T-helper 22 cell (primary cell): ENCODE measurements around the gene ZNF516.

Source experiments
- DNase-seq: peaks from one replicate; pipeline ENCODE4 v3.0.0-alpha.2; 2020; ENCODE audit warnings: low read depth

The ZNF516 gene

DNA sequence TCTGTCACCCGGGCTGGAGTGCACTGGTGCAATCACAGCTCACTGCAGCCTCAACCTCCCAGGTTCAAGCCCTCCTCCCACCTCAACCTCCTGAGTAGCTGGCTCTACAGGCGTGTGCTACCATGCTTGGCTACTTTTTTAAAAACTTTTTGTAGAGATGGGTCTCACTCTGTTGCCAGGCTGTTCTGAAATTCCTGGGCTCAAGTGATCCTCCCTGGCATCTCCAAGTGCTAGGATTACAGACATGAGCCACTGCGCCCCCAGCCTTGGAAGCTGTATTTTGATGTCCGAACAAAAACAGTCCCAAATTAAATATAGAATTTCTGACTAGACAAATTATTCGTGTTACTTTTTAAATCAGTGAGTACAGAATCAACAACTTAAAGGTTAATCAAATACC, 97.4 kb downstream of the ZNF516 start:
- no peak for DNase-seq

DNA sequence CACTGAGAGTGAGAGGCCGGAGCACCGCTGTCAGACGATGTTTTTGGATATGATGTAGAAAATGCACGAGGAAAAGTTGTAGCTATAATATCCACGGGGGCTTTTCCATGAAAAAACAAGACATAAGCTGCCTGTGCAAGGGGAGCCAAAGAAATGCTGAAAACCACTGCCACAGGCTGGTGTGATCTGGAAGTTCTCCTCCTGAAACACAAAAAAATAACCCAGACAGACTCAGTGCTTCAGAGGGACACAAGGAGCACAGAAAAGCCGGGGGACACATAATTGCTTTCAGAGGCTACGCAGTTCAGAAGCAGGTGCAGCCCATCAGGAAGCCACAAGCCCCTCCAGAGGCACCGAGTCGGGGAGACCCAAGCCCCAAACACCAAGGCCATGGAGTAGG, 98.2 kb downstream of the ZNF516 start:
- no peak for DNase-seq

DNA sequence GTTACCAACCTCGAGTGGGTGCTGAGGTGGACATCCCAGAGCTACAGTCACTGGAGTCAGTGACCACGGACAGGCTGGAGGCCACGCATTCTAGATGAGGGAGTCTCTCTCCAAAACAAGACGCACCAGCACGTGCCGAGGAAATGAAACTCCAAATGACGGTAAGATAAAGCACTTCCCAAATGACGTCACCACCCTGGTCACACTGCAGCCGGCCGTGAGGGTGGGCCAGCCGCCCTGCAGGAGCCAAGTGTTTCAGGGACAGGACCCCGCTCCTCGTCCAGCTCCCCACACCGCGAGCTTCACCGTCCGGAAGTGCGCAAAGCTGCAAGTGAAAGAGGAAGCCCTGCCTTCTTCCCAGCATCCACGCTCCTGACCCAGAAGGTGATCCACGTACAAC, 99.4 kb downstream of the ZNF516 start:
- no peak for DNase-seq

DNA sequence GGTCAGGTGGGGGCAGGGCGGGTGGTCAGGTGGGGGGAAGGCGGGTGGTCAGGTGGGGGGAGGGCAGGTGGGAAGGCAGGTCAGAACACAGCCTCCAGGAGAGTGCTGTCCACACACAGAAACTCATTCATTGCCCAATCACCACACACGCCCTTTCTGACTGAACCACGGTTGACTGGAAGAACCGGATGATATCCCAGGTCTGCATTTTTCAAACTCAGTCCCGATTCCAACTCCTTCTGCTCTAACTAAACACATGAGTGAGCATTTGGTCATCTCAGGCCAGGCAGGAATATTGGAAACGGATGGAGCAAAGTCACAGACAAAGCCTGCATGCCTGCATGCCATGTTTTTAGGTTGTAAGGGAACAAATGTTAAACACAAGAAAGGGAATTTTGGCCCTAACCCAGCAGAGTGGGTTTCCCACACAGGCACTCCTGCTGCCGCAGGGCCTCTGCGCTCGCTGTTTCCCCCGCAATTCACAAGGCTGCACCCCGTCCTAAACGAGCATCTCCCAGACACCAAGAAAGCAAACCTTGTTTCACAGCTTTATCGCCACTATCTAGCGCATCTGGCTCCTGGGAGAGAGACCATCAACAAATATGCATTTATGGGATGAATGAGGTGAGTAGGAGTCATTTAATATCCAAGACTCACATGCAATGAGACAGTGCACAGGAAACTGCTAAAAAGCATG, 100.1 kb downstream of the ZNF516 start:
- DNase-seq, result no peak

DNA sequence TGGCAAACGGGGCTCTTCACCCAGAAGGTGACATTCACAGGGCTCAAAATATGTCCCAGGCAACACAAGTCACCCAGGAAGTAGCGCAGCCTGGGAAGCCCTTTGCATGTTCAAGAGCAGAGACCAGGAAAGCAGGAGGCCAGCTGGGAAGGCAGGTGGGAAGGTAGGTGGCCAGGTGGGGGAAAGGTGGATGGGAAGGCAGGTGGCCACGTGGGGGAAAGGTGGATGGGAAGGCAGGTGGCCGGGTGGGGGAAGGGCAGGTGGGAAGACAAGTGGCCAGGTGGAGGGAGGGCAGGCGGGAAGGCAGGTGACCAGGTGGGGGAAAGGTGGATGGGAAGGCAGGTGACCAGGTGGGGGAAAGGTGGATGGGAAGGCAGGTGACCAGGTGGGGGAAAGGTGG, 102.7 kb downstream of the ZNF516 start:
- no peak for DNase-seq

DNA sequence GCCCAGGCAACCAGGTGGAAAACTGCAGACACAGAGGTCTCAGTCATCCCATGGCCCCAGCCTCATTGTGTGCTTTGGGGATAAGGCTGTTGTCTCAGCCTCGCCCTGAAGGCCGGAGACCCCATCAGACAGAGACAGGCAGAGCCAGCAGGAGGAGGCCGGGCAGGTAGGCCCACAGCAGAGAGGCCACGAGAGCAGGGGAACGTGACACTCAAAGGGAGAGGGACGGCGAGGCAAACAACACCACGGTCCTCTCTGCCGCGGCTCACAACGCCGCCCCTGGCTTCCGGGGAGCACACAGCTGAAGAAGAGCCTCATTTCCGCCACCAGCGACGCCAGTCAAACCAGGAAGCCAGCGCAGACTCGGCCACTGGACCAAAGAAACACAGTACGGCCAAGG, 103.3 kb downstream of the ZNF516 start:
- no peak for DNase-seq

DNA sequence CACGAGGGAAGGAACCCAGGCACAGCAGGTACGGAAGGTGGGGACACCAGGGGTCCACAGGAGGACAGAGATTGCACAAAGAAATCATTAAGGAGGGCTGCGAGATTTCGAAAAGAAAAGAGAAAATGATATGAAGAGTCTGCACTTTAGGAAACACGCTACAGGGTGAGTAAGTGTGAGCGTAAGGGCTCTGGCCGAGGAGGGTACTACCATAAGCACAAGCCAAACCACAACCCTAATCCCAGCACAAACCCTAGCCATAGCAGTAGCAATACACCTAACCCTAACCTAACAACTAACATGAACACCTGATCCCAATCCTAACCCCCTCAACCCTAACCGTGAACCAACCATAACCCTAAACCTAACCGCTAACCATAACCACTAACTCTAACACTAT, 104.0 kb downstream of the ZNF516 start:
- no peak for DNase-seq

DNA sequence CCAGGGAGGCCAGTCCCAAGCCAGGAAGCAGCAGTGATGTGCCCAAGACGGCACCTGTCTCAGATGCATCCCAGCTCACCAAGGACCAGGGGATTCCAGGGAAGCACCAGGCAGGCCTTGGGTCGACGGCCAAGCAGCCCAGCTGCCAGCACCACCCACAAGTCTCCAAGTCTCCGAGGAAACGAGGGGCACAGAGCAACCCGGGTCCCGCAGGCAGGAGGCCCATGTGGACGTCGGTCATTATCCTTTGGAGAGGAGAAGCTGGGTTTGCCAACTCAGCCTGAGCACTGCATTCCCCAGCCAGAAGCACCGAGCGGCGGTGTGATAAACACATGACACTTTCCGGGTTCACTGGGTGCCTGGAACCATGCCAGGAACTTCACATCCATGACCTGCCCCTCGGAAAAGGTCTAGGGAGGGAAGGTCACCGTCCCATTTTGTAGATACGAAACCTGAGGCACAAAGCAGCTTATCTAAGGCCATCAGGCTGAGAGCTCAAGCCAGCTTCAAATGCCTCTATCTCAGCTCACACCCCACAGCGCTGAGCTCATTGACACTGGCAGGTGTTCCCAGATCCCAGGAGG, 104.5 kb downstream of the ZNF516 start:
- no peak for DNase-seq

DNA sequence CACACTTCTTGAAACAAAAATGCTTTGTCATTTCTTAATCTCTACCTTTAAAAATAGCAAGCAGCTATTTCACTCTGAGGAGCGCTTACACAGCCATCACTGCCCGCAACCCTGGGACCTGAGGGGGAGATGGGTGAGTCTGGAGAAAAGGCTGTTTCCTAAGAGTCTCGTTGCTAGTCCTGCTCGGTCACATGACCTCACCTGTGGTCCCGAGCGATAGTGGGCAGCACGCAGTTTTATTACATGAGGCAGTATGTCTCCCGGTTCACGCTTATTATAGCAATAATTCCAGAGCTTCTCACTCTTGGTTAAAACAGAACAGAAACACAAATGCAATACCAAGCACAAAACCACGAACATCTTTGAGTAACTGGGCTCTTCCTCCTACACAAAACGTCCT, 105.3 kb downstream of the ZNF516 start:
- no peak for DNase-seq

DNA sequence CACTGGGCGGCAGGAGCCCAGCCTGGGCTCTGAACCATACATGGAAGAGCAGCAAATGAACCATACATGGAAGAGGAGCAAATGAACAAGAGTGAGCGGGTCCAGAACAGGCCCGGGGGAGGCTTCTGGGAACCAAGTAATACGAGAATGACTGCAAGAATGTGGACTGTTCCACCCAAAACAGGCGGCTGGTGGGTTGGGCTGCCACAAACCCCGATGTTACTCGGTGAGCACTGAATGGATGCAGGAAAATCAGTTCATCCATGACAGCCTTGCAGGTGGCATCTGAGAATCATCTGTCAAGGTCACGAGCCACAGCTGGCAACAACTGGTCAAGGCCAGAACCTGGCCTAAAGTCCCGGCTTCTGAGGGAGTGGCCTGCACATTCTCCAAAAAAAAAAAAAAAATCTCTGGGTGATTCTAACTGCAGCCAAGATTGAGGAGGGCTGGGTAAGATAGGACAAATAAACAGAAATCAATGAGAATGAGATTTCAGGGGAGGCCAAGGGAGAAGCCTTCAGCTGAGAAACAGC, 106.1 kb downstream of the ZNF516 start:
- DNase-seq, result no peak

DNA sequence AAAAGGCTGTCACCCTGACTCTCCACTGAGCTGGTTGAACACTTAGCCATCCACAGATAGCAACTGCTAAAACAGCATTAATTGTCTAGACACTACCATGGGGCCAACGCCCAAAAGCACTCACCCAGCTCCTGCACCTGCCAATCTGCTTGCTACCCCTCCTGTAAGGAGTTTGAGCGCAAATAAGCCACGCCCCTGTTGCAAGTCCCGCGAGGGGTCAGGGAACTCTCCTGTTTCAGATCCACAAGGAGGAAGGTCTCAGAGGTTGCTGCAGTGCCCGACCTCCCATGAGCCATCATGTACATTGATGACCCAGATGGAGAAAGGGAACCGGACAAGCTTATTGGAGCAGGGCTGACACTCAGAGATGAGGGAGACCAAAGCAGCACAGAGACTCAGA, 106.8 kb downstream of the ZNF516 start:
- no peak for DNase-seq

DNA sequence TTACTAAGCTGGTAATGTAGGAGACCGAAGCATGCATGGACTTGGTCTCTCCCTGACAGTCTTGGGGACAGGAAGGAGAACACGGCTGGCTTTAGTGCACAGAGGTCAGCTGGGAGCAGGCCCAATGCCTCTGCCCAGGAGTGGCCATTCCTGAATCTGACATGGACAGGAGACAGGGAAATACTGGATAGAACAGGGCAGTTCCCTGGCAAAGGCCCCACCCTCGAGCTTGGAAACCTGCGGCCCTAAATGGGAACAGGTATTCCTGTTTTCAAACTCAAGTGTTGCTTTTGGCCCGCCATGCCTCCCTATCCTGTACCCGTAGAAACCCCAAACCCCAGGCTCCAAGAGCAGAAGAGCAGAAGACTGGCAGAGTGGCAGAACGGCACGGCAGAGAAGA, 107.4 kb downstream of the ZNF516 start:
- no peak for DNase-seq

DNA sequence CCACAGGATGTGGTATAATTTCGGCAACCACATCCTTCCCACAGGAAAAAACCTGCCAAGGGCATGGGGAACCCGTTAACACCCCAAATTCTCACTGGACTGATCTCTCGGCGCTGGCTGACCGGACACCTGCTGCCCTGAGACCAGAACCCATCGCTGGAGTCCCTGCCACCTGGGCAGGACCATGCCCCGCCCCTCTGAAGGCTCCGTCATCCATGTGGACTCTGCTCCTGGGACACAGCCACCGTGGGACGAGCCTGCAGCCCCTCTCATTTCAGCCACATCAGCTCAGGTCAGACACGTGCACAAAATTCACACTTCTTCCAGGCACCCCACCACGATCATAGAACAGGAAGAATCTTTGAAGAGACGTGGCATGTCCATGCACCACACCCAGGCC, 108.2 kb downstream of the ZNF516 start:
- no peak for DNase-seq

DNA sequence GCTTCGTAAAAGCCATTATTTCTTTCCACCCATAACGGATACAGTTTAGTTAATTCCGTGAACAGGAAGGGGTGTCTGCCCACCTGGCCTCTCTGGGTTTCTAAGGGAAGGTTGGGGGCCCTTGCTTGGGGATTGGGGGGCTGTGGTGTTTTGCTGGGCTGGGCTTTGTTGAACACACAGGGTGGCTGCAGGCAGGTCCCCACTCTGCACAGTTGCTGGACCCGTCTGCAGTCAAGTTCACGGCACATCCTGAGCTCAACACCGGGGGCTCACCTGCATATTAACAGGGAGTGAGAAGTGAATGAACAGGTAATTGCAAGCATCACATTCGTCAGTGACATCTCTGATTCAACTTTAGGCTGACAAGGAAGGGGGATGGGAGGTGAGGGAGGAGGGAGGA, 109.0 kb downstream of the ZNF516 start:
- no peak for DNase-seq

DNA sequence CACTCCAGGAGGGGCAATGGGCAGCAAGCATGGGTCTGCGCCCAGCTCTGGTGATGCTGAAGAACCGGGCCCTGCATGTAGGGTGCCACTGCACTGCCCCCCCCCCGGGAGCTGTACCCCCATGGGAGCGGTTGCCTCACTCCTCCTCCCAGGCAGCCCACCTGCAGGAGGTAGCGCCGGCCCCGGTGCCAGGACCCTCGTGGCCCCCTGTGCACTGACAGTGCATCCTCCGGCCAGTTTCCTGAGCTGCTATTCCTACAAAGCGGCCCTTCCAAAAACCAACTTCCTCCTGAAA, 109.4 kb downstream of the ZNF516 start:
- no peak for DNase-seq

DNA sequence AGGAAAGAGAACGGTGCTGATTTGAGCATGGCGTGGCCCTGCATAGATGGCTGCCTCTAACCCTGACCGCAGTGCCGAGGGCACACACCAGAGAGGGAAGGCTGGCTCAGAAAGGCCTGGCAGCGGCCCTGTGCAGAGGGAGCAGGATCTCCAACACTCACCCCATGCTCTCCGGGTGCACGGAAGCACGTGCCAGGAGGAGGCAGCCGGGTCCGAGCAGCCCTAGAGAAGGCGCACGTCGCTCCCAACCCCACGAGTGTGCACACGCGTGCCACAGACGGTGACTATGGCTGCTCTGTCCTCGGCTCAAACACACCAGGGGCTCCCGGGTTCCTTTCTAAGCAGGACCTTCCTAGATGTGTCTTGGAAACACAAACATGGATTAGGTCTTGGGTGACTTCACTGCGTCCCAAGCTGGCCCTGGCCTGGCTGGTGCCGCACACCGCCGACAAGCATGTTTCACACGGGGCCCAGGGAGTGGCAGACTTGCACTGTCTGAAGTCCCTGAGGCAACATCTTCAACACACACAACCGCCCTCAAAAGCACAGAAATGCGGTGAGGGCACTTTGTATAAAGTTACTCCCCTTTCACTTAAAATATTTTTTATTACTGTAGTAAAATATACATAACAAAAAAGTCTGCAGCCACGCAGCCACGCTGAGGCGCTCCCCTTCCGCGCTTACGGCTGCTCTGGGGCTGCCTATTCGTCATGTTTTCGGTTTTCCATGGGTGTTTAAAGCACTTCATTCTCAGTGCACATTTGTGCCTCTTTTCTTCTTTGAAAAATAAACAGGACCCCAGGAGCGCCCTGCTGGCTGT, 110.0 kb downstream of the ZNF516 start:
- DNase-seq, result no peak

DNA sequence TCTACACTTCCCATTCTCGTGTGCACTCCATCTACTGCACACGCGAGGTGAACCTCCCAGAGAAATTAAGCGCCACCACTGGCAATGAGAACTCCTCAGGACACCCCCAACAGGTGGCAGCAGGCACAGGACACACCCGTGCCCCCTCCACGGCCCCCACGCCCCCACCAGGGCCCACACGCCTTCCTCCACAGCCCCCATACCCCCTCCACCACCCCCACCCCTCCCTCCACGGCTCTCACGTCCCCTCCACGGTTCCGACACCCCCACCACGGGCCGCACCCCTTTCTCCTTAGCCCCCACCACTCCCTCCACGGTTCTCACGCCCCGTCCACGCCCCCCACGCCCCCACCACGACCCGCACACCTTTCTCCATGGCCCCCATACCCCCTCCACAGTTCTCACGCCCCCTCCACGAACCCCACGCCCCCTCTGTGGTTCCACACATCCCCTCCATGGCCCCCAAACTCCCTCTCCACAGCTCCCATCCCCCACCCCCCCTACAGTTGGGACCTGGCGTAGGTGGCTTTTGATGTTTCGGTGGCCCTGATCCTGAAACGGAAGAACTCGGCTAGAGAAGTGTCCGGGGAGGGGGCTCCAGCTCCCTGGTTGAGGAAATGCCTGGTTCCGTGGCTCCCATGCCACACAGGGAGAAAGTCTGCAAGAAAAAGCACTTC, 110.8 kb downstream of the ZNF516 start:
- DNase-seq, result no peak

DNA sequence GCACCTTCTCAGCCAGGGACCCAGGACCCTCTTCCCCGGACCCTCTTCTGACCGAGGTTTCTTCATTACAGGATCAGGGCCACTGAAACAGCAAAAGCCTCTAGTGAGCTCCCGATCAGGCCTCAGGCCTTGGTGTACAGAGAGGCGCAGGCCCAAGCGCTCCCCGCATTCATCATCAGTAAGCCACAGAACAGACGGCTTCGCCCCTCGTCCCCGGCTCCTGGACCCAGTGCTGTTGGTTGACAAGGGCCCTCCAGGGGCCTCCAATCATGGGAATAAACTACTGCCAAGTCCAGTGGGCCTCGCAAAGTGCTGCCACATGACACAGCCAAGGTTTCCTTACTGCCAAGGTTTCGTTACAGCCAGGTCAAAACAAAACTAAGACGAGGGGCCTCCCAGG, 111.4 kb downstream of the ZNF516 start:
- DNase-seq, result no peak

DNA sequence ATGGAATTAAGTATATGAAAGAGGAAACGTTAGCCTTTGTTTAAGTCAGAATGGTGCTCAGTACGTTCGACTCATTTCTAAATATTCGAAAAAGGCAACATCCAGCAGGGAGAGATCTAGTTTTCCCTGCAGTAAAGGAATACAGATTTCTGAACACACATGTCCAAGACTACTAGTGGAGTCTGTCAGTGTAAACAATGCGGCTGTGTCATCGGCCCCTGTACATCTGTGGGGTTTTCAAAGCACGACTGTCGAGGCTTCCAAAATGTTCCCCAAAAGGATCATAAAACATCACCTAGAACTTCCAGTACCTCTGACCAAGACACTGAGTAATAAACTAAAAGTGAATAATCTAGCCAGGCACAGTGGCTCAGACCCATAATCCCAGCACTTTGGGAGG, 112.8 kb downstream of the ZNF516 start:
- DNase-seq, result no peak

DNA sequence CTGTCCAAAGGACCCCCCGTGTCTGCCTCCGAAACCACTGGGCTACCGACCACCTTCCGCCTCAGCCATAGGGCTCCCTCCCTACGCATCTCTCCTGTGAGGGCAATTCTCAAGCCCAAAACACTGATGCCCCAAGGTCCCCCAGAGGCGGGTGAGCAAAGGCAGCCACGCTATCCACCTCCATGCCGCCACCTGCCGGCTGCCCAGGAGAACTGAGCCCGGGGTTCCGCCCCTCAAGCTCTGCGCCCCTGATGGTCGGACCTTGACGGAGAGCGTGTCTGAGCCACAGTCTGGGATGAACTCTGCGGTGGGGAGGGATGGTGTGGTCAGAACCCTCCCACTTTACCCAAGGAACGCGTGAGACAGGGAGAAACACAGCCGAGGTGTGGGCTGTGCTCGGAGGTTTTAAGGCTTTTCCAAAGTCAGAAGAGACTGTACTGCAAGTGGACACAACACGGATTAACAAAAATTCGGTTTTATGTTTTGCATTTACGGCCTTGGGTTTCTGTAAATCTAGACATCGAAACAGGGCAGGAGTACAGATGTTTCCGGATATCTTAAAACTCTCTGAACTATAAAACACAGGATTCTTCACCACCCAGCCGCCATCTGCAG, 114.1 kb downstream of the ZNF516 start:
- no peak for DNase-seq

DNA sequence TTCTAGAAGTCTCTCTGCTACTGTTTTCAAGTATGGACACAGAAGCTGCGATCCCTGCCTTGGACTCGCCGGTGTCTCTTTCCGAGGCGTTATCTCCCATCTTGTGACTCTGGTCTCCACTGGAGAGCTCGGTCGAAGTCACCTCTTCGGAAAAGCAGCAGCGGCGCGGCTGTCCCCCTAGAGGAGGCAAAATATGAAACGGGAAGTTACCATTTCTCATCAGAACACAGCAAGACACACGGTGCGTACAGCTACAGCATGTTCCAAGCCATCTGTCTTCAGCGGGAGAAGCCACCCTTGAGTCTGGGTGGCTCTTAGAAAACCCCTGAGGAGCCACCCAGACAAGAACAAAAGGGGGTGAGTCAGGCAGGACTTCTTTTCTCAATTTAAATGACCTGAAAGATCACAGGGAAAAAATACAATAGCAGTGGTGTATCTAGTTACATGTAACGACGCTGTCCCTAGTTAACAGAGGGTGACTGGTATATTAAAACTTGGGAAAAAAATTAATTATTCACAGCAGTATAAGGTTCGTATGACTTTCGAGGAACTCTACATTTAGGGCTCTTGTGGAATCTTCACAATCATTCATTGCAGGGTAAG, 114.8 kb downstream of the ZNF516 start:
- DNase-seq, result no peak
